ENCODE measurements around the gene PCA3.

Gene PCA3

GRCh38 chr9:76818271-76818670, 54.0 kb downstream of the PCA3 start:
- Mint-ChIP-seq H3K27ac (no peak overlapping the region), H3K27me3 (no peaks in the 10 kb centered on the region), H3K4me1 (no peaks in the 10 kb centered on the region), H3K36me3 (no peaks in the 10 kb centered on the region), H3K9me3 (no peaks in the 10 kb centered on the region), H3K4me3 (no peak overlapping the region)
- CTCF ChIA-PET: no interaction called here
- DNase-seq: no peak

- no peaks in the 10 kb centered on the region for H3K9me3 Mint-ChIP-seq
- CTCF ChIA-PET: no interaction called here
- no peaks in the 10 kb centered on the region for H3K36me3 Mint-ChIP-seq
- H3K4me1 Mint-ChIP-seq: no peaks in the 10 kb centered on the region
- H3K4me3 Mint-ChIP-seq: no peak overlapping the region
- no peak overlapping the region for H3K27ac Mint-ChIP-seq
- DNase-seq: no peak
- no peaks in the 10 kb centered on the region for H3K27me3 Mint-ChIP-seq
Observed at GRCh38 chr9:76820431-76820830, 56.2 kb downstream of the PCA3 start.

GRCh38 chr9:76827296-76828080, 63.2 kb downstream of the PCA3 start:
- CTCF ChIA-PET: no interaction called here
- H3K9me3 Mint-ChIP-seq: no peaks in the 10 kb centered on the region
- no peaks in the 10 kb centered on the region for H3K36me3 Mint-ChIP-seq
- no peak for DNase-seq
- H3K27me3 Mint-ChIP-seq: peaks cover 3% of the 10 kb centered on the region
- no peak overlapping the region for H3K27ac Mint-ChIP-seq
- no peak overlapping the region for H3K4me3 Mint-ChIP-seq
- no peaks in the 10 kb centered on the region for H3K4me1 Mint-ChIP-seq

- Mint-ChIP-seq H3K27me3 (peaks cover 3% of the 10 kb centered on the region), H3K4me3 (no peak overlapping the region), H3K27ac (no peak overlapping the region), H3K36me3 (no peaks in the 10 kb centered on the region), H3K4me1 (no peaks in the 10 kb centered on the region), H3K9me3 (no peaks in the 10 kb centered on the region)
- CTCF ChIA-PET: no interaction called here
- no peak for DNase-seq
Observed at GRCh38 chr9:76828447-76828846, 64.2 kb downstream of the PCA3 start.

GRCh38 chr9:76835571-76836283, 71.5 kb downstream of the PCA3 start:
- CTCF ChIA-PET: no interaction called here
- Mint-ChIP-seq H3K36me3 (no peaks in the 10 kb centered on the region), H3K4me1 (no peaks in the 10 kb centered on the region), H3K27me3 (no peaks in the 10 kb centered on the region), H3K27ac (no peak overlapping the region), H3K9me3 (no peaks in the 10 kb centered on the region), H3K4me3 (no peak overlapping the region)
- DNase-seq: no peak
